ENCODE results near the gene EHF.

- TF ChIP-seq CTCF (conservative IDR thresholded peaks at IDR 0.05) (peak; percentile 94), EZH2 (IDR thresholded peaks at IDR 0.05; ENCODE audit: low read depth) (no peak)
Measured at GRCh38 chr11:34585735-34586487, 35.0 kb upstream of the EHF start.

All from PC-9 (cell line).